ENCODE data around the gene MXD1.

Gene MXD1

GRCh38 chr2:69955029-69955428 lies 40.1 kb downstream of the MXD1 start:
- DNase-seq, result no peak

GRCh38 chr2:69956475-69956979 lies 41.6 kb downstream of the MXD1 start:
- DNase-seq, result no peak

- no peak for DNase-seq
These were observed 43.1 kb downstream of the MXD1 start for GRCh38 chr2:69957965-69958364.

- no peak for DNase-seq
These were observed 43.6 kb downstream of the MXD1 start for GRCh38 chr2:69958480-69958879.

GRCh38 chr2:69959425-69959824 lies 44.5 kb downstream of the MXD1 start:
- DNase-seq, result no peak

GRCh38 chr2:69960821-69961220 lies 45.9 kb downstream of the MXD1 start:
- no peak for DNase-seq

GRCh38 chr2:69961496-69961895 lies 46.6 kb downstream of the MXD1 start, which contains the start of gene ASPRV1:
Gene ASPRV1 (minus strand): TSS chr2:69961631. CDS start chr2:69961436, 195 bp downstream.
- DNase-seq, result no peak

GRCh38 chr2:69962986-69963730 lies 48.2 kb downstream of the MXD1 start:
- no peak for DNase-seq

GRCh38 chr2:69964353-69964841 lies 49.5 kb downstream of the MXD1 start:
- no peak for DNase-seq

GRCh38 chr2:69965756-69966445 lies 51.0 kb downstream of the MXD1 start:
- no peak for DNase-seq

GRCh38 chr2:69966496-69966895 lies 51.6 kb downstream of the MXD1 start:
- DNase-seq, result no peak

GRCh38 chr2:69968609-69969008 lies 53.7 kb downstream of the MXD1 start:
- no peak for DNase-seq

- no peak for DNase-seq
These were observed 54.4 kb downstream of the MXD1 start for GRCh38 chr2:69969126-69969983.

GRCh38 chr2:69969991-69970390 lies 55.1 kb downstream of the MXD1 start:
- no peak for DNase-seq

GRCh38 chr2:69972822-69973221 lies 57.9 kb downstream of the MXD1 start:
- no peak for DNase-seq

GRCh38 chr2:69973335-69973735 lies 58.4 kb downstream of the MXD1 start:
- DNase-seq, result no peak

- no peak for DNase-seq
These were observed 60.4 kb downstream of the MXD1 start for GRCh38 chr2:69975136-69975852.

GRCh38 chr2:69975853-69976462 lies 61.0 kb downstream of the MXD1 start:
- no peak for DNase-seq

- DNase-seq, result no peak
These were observed 62.3 kb downstream of the MXD1 start for GRCh38 chr2:69977186-69977585.

- DNase-seq, result no peak
These were observed 63.1 kb downstream of the MXD1 start for GRCh38 chr2:69977906-69978482.

Data from stimulated activated naive CD4-positive, alpha-beta T cell treated with Interleukin-2 at 50 U/mL for 16 hours (primary cell).